Measurements from ENCODE around the gene RGPD4.
"Not testable (repeated sequence)": the region's sequence is repeated elsewhere in the genome, so short reads cannot be mapped to it uniquely, and the experiment has no call there.

DNA sequence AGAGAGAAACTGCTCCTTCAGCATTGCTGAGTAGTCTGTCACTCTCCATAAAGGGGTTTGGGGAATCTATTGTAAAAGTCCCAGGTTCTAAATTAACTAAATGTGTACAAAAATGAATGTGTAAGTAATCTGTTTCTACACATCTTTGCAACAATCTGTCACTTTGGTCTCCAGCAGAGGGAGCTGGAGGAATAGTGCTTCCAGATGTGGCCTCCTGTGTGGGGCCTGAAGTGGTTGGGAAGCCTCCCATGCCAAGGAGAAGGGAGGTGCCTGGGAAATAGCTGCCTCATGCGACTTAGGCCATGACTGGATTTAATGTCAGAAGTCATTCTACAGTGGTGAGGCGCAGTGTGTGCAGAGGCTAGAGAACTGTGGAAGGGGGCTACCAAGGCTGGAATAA, 89.4 kb downstream of the RGPD4 start:
- TF ChIP-seq, protein P1, sequence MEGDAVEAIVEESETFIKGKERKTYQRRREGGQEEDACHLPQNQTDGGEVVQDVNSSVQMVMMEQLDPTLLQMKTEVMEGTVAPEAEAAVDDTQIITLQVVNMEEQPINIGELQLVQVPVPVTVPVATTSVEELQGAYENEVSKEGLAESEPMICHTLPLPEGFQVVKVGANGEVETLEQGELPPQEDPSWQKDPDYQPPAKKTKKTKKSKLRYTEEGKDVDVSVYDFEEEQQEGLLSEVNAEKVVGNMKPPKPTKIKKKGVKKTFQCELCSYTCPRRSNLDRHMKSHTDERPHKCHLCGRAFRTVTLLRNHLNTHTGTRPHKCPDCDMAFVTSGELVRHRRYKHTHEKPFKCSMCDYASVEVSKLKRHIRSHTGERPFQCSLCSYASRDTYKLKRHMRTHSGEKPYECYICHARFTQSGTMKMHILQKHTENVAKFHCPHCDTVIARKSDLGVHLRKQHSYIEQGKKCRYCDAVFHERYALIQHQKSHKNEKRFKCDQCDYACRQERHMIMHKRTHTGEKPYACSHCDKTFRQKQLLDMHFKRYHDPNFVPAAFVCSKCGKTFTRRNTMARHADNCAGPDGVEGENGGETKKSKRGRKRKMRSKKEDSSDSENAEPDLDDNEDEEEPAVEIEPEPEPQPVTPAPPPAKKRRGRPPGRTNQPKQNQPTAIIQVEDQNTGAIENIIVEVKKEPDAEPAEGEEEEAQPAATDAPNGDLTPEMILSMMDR (IDR thresholded peaks at IDR 0.05), result peak; percentile 37
- TF ChIP-seq EZH2 (IDR thresholded peaks at IDR 0.05), result not testable (repeated sequence)

Measured in neural progenitor cell (in vitro differentiated cells).